ENCODE data around the gene PLPP7. TPM values are rescaled to one million over a fixed set of nuclear protein-coding genes. Genes with fewer than 3 reads are reported as not detected.

The PLPP7 gene
- polyA plus RNA-seq, 1 of the 3 experiments (the other 2 are of a cell fraction) = 8.6 TPM

- no peak for DNase-seq
- no peaks in the 10 kb centered on the region for H3K9me2 ChIP-seq
- H2AFZ ChIP-seq (ENCODE audit: low read depth) = no peak overlapping the region
- TF ChIP-seq ELF1 (IDR thresholded peaks at IDR 0.05) = no peak
- no peaks in the 10 kb centered on the region for H3K27me3 ChIP-seq (ENCODE audit: insufficient read depth)
- no peaks in the 10 kb centered on the region for H3K79me2 ChIP-seq (ENCODE audit: insufficient read depth)
- H3K9ac ChIP-seq = no peak overlapping the region
- no peak overlapping the region for H3K4me2 ChIP-seq
- H4K20me1 ChIP-seq (ENCODE audit: insufficient read depth) = no peaks in the 10 kb centered on the region
- POLR2A ChIA-PET = no interaction called here
- no peaks in the 10 kb centered on the region for H3K36me3 ChIP-seq (replicated peaks in 1 of 2; ENCODE audit: control insufficient read depth in 1 of 2, insufficient read depth in 2 of 2, low read length in 1 of 2)
- H3F3A ChIP-seq (replicated peaks; ENCODE audit: insufficient read depth) = no peaks in the 10 kb centered on the region
- no peak overlapping the region for H3K4me3 ChIP-seq (ENCODE audit: low read depth in 2 of 2, low read length in 1 of 2)
- H3K9me3 ChIP-seq = no peaks in the 10 kb centered on the region
- CTCF ChIA-PET = interaction anchor here (0.8 to 2.3 kb wide), 3 partner anchors 15 to 28 kb away, joined by 3 to 11 read pairs (median 5); no protein-coding TSS in a partner anchor
- WGBS (ENCODE audit: low lambda C conversion rate) = 77% methylated on average over 11 of the region's 31 CpGs
- H3K4me1 ChIP-seq (ENCODE audit: control insufficient read depth in 1 of 2, insufficient read depth in 2 of 2, low read depth in 1 of 2, low read length in 1 of 2) = peaks cover 0 to 7% of the 10 kb centered on the region in 2 experiments; a peak in 1 of 4 replicates
- no peak overlapping the region for H3K27ac ChIP-seq (ENCODE audit: low read depth in 2 of 2, low read length in 1 of 2)
Observed at GRCh38 chr9:131307974-131308373, 18.5 kb downstream of the PLPP7 start.

- 79% methylated on average over 4 of the region's 11 CpGs for WGBS (ENCODE audit: low lambda C conversion rate)
- DNase-seq = no peak
- no peaks in the 10 kb centered on the region for H3K9me3 ChIP-seq
- no peaks in the 10 kb centered on the region for H3K27me3 ChIP-seq (ENCODE audit: insufficient read depth)
- H3K9me2 ChIP-seq = no peaks in the 10 kb centered on the region
- TF ChIP-seq ELF1 (IDR thresholded peaks at IDR 0.05) (no peak), TCF12 (IDR thresholded peaks at IDR 0.05) (no peak), CHD2 (IDR thresholded peaks at IDR 0.05; ENCODE audit: low read length, partially characterized antibody) (no peak), NRF1 (IDR thresholded peaks at IDR 0.05; ENCODE audit: low read depth, low read length) (no peak)
- no peak overlapping the region for H3K9ac ChIP-seq
- no peak overlapping the region for H2AFZ ChIP-seq (ENCODE audit: low read depth)
- H3K36me3 ChIP-seq (replicated peaks in 1 of 2; ENCODE audit: control insufficient read depth in 1 of 2, insufficient read depth in 2 of 2, low read length in 1 of 2) = no peaks in the 10 kb centered on the region
- H3K4me3 ChIP-seq (ENCODE audit: low read depth in 2 of 2, low read length in 1 of 2) = no peak overlapping the region
- H3K27ac ChIP-seq (ENCODE audit: low read depth in 2 of 2, low read length in 1 of 2) = no peak overlapping the region
- ChIA-PET POLR2A (interaction anchor here (1.0 kb wide), 1 partner anchor 13 kb away, joined by 5 read pairs; no protein-coding TSS in a partner anchor), CTCF (interaction anchor here (0.8 to 2.3 kb wide), 3 partner anchors 16 to 28 kb away, joined by 3 to 11 read pairs (median 5); no protein-coding TSS in a partner anchor)
- H3F3A ChIP-seq (replicated peaks; ENCODE audit: insufficient read depth) = no peaks in the 10 kb centered on the region
- peaks cover 0 to 7% of the 10 kb centered on the region in 2 experiments; a peak in 1 of 4 replicates for H3K4me1 ChIP-seq (ENCODE audit: control insufficient read depth in 1 of 2, insufficient read depth in 2 of 2, low read depth in 1 of 2, low read length in 1 of 2)
- no peak overlapping the region for H3K4me2 ChIP-seq
- no peaks in the 10 kb centered on the region for H3K79me2 ChIP-seq (ENCODE audit: insufficient read depth)
- H4K20me1 ChIP-seq (ENCODE audit: insufficient read depth) = no peaks in the 10 kb centered on the region
Observed at GRCh38 chr9:131308452-131308851, 18.9 kb downstream of the PLPP7 start.

GRCh38 chr9:131308906-131309529 is 19.5 kb downstream of the PLPP7 start:
- ChIA-PET CTCF (interaction anchor here (1.5 to 2.3 kb wide), 2 partner anchors 16 to 27 kb away, joined by 5 to 11 read pairs; no protein-coding TSS in a partner anchor), POLR2A (interaction anchor here (0.6 to 1.0 kb wide), 2 partner anchors 14 to 184 kb away, joined by 3 to 5 read pairs; partner anchors contain the start of gene NUP214)
- no peaks in the 10 kb centered on the region for H3K36me3 ChIP-seq (replicated peaks in 1 of 2; ENCODE audit: control insufficient read depth in 1 of 2, insufficient read depth in 2 of 2, low read length in 1 of 2)
- H3K79me2 ChIP-seq (ENCODE audit: insufficient read depth) = no peaks in the 10 kb centered on the region
- TF ChIP-seq YY1 (IDR thresholded peaks at IDR 0.05; ENCODE audit: low read depth) (no peak), ELF1 (IDR thresholded peaks at IDR 0.05) (no peak), RXRA (IDR thresholded peaks at IDR 0.05; ENCODE audit: borderline replicate concordance, low read depth) (no peak), IRF3 (IDR thresholded peaks at IDR 0.05; ENCODE audit: low read depth, low read length) (no peak), SMC3 (IDR thresholded peaks at IDR 0.05; ENCODE audit: low read depth, low read length) (no peak), RAD21 (IDR thresholded peaks at IDR 0.05; ENCODE audit: low read length) (no peak), NFIC (IDR thresholded peaks at IDR 0.05; ENCODE audit: borderline replicate concordance) (no peak), FOSL2 (IDR thresholded peaks at IDR 0.05; ENCODE audit: borderline replicate concordance, low read depth) (no peak), RCOR1 (IDR thresholded peaks at IDR 0.05; ENCODE audit: low read length) (no peak), TCF12 (IDR thresholded peaks at IDR 0.05) (no peak)
- no peak overlapping the region for H3K4me2 ChIP-seq
- H3K4me3 ChIP-seq (ENCODE audit: low read depth in 2 of 2, low read length in 1 of 2) = no peak overlapping the region
- H3K9me3 ChIP-seq = no peaks in the 10 kb centered on the region
- no peak for DNase-seq
- no peaks in the 10 kb centered on the region for H3K27me3 ChIP-seq (ENCODE audit: insufficient read depth)
- H2AFZ ChIP-seq (ENCODE audit: low read depth) = no peak overlapping the region
- peaks cover 0 to 7% of the 10 kb centered on the region in 2 experiments; a peak in 1 of 4 replicates for H3K4me1 ChIP-seq (ENCODE audit: control insufficient read depth in 1 of 2, insufficient read depth in 2 of 2, low read depth in 1 of 2, low read length in 1 of 2)
- no peak overlapping the region for H3K9ac ChIP-seq
- no peaks in the 10 kb centered on the region for H3K9me2 ChIP-seq
- H3F3A ChIP-seq (replicated peaks; ENCODE audit: insufficient read depth) = no peaks in the 10 kb centered on the region
- no peak overlapping the region for H3K27ac ChIP-seq (ENCODE audit: low read depth in 2 of 2, low read length in 1 of 2)
- H4K20me1 ChIP-seq (ENCODE audit: insufficient read depth) = no peaks in the 10 kb centered on the region
- WGBS (ENCODE audit: low lambda C conversion rate) = 84% methylated on average over 13 of the region's 17 CpGs

Data from SK-N-SH (cell line).